Gastrocnemius medialis (tissue), 4 donors: ENCODE data around the gene MCAM.

Experiments used
- POLR2A ChIP-seq, 2 donors: fragments of 450-650 bp; IDR thresholded peaks; one replicate each; pipeline ENCODE4 v1.6.1; 2017; ENCODE audit warnings: antibody characterized with exemption in 2 of 2, mild to moderate bottlenecking in 2 of 2, moderate library complexity in 2 of 2
- TF ChIP-seq, protein P1 (sequence below), 5 experiments: fragments of 450-650 bp in 3 of 5; fragments of 200-600 bp in 2 of 5; sonication (generic) in 2 of 5; IDR thresholded peaks in 4 of 5; conservative IDR thresholded peaks in 1 of 5; 1 replicate in 4 of 5; 2 replicates in 1 of 5; pipeline ENCODE4 v1.5.1; 2016 to 2019; ENCODE audit warnings: antibody characterized with exemption in 5 of 5, mild to moderate bottlenecking in 3 of 5, moderate library complexity in 3 of 5

GRCh38 chr11:119273721-119274120, 43.2 kb downstream of the MCAM start:
- TF ChIP-seq, protein P1, sequence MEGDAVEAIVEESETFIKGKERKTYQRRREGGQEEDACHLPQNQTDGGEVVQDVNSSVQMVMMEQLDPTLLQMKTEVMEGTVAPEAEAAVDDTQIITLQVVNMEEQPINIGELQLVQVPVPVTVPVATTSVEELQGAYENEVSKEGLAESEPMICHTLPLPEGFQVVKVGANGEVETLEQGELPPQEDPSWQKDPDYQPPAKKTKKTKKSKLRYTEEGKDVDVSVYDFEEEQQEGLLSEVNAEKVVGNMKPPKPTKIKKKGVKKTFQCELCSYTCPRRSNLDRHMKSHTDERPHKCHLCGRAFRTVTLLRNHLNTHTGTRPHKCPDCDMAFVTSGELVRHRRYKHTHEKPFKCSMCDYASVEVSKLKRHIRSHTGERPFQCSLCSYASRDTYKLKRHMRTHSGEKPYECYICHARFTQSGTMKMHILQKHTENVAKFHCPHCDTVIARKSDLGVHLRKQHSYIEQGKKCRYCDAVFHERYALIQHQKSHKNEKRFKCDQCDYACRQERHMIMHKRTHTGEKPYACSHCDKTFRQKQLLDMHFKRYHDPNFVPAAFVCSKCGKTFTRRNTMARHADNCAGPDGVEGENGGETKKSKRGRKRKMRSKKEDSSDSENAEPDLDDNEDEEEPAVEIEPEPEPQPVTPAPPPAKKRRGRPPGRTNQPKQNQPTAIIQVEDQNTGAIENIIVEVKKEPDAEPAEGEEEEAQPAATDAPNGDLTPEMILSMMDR (IDR thresholded peaks at IDR 0.05 in 4 of 5, conservative IDR thresholded peaks at IDR 0.05 in 1 of 5): no peak
- TF ChIP-seq POLR2A (IDR thresholded peaks at IDR 0.05): no peak
